ENCODE results near the gene NOL12. TPM values are rescaled to one million over a fixed set of nuclear protein-coding genes. Genes with fewer than 3 reads are reported as not detected.

NOL12 gene
- total RNA-seq, 6 donors from 2014 or later = 23.5 to 89.1 (median 26.7) TPM

- Histone ChIP-seq H3K36me3 (peaks cover under 1 to 29% (median 23%) of the 10 kb centered on the region in 4 donors), H3K27me3 (no peaks in the 10 kb centered on the region), H3K4me3 (peak within 1 kb of the TSS in 2 of 4 donors; percentile 13 to 31), H3K4me1 (peaks cover 7 to 27% (median 16%) of the 10 kb centered on the region in 4 donors), H3K27ac (no peak within 1 kb of the TSS), H3K9me3 (no peaks in the 10 kb centered on the region)
- DNase-seq (peak; percentile 97), ATAC-seq (ENCODE audit: low FRiP score in 2 of 2) (peak; percentile 97 to 98)
- TF ChIP-seq POLR2A (IDR thresholded peaks at IDR 0.05) (no peak), POLR2AphosphoS5 (IDR thresholded peaks at IDR 0.05) (peak in 1 of 2 donors; percentile 29), CTCF (IDR thresholded peaks at IDR 0.05) (peak; percentile 40 to 69 (median 46)), EP300 (IDR thresholded peaks at IDR 0.05) (no peak)
- 16 to 18% methylated on average over 19 to 37 of the region's 39 CpGs for WGBS, 2 donors
Observed at GRCh38 chr22:37696657-37697537, 10.8 kb downstream of the NOL12 start, which contains the start of gene TRIOBP. Gene TRIOBP, plus strand, starts transcription at chr22:37697048. Its CDS starts 4,318 bp downstream, at chr22:37701366.

- Histone ChIP-seq H3K27ac (no peak overlapping the region), H3K27me3 (no peaks in the 10 kb centered on the region), H3K36me3 (peaks cover 0 to 23% (median 17%) of the 10 kb centered on the region in 4 donors), H3K9me3 (no peaks in the 10 kb centered on the region), H3K4me3 (no peak overlapping the region), H3K4me1 (peaks cover 7 to 27% (median 17%) of the 10 kb centered on the region in 4 donors)
- ATAC-seq (ENCODE audit: low FRiP score in 2 of 2) = no peak
- no peak for TF ChIP-seq POLR2AphosphoS5 (IDR thresholded peaks at IDR 0.05)
- no peak for TF ChIP-seq CTCF (IDR thresholded peaks at IDR 0.05)
- no peak for TF ChIP-seq POLR2A (IDR thresholded peaks at IDR 0.05)
- TF ChIP-seq EP300 (IDR thresholded peaks at IDR 0.05) = no peak
- 53 to 60% methylated on average over 2 to 3 of the region's 3 CpGs for WGBS, 2 donors
- no peak for DNase-seq
Observed at GRCh38 chr22:37697538-37697835, 11.3 kb downstream of the NOL12 start.

GRCh38 chr22:37701141-37701786 lies 15.1 kb downstream of the NOL12 start:
- Histone ChIP-seq H3K4me3 (no peak overlapping the region), H3K9me3 (no peaks in the 10 kb centered on the region), H3K27me3 (no peaks in the 10 kb centered on the region), H3K36me3 (no peaks in the 10 kb centered on the region), H3K4me1 (peaks cover 7 to 19% (median 15%) of the 10 kb centered on the region in 4 donors), H3K27ac (peak overlapping the region in 3 of 4 donors; percentile 15 to 54 (median 26))
- TF ChIP-seq POLR2A (IDR thresholded peaks at IDR 0.05) = no peak
- no peak for TF ChIP-seq EP300 (IDR thresholded peaks at IDR 0.05)
- TF ChIP-seq CTCF (IDR thresholded peaks at IDR 0.05) = no peak
- no peak for TF ChIP-seq POLR2AphosphoS5 (IDR thresholded peaks at IDR 0.05)
- 39 to 40% methylated on average over 4 to 8 of the region's 8 CpGs for WGBS, 2 donors
- DNase-seq = peak in 1 of 2 donors; percentile 38
- no peak for ATAC-seq (ENCODE audit: low FRiP score in 2 of 2)

GRCh38 chr22:37703906-37704305 lies 17.8 kb downstream of the NOL12 start:
- 84% methylated on average over 7 of the region's 7 CpGs for WGBS, 2 donors
- ATAC-seq (ENCODE audit: low FRiP score in 2 of 2) = no peak
- TF ChIP-seq CTCF (IDR thresholded peaks at IDR 0.05) = no peak
- TF ChIP-seq POLR2A (IDR thresholded peaks at IDR 0.05) = no peak
- no peak for TF ChIP-seq EP300 (IDR thresholded peaks at IDR 0.05)
- TF ChIP-seq POLR2AphosphoS5 (IDR thresholded peaks at IDR 0.05) = no peak

More at GRCh38 chr22:37703906-37704305, 17.8 kb downstream of the NOL12 start:
- Histone ChIP-seq H3K27me3 (no peaks in the 10 kb centered on the region), H3K4me1 (peaks cover 6 to 13% (median 7%) of the 10 kb centered on the region in 4 donors), H3K9me3 (no peaks in the 10 kb centered on the region), H3K27ac (no peak overlapping the region), H3K36me3 (no peaks in the 10 kb centered on the region), H3K4me3 (no peak overlapping the region)
- DNase-seq = no peak
